Measurements from ENCODE around the gene MYOCD.

MYOCD gene

GRCh38 chr17:12709063-12709462 is 43.4 kb downstream of the MYOCD start:
- no peak for DNase-seq (ENCODE audit: low spot score)

DNA sequence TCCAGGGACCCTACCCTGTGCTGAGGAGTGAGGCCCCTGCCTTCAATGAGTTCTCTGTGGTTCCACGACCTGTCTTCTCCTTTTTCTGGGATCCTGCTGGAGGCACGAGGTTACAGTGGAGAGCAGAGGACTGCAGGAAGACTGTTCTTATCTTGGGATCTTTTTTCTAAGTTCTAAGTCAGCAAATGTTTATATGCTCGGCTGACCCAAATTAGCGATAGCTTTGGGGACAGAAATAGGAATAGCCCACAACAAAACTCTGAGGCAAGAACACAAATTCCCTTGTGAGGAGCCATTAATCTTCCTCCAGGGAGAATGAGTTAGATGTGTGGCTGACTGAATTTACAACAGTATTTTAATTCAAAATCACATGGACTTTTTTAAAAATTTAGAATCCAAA is 46.7 kb downstream of the MYOCD start:
- no peak for DNase-seq (ENCODE audit: low spot score)

- DNase-seq (ENCODE audit: low spot score), result no peak
These were observed 47.3 kb downstream of the MYOCD start for GRCh38 chr17:12712941-12713340.

- DNase-seq (ENCODE audit: low spot score), result no peak
These were observed 54.3 kb downstream of the MYOCD start for GRCh38 chr17:12719948-12720347.

DNA sequence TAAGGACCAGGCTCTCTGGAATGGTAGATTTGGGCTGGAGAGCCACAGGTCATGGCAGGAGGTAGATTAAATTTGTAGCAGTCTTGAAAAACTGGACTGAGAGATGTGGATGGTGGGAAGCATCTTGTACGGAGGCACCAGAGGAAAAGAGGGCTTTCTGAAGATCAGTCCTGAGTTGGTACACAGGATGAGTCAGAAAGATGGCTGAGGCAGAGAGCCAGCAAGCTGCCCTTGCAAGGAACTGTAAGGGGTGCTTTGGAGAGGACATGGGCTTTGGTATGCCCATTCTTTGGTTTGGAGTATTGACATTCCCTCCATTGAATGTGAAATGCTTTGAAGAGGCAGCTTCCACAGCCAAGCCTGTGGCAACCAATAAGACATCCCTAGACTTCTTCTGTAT is 55.9 kb downstream of the MYOCD start:
- DNase-seq (ENCODE audit: low spot score), result no peak

DNA sequence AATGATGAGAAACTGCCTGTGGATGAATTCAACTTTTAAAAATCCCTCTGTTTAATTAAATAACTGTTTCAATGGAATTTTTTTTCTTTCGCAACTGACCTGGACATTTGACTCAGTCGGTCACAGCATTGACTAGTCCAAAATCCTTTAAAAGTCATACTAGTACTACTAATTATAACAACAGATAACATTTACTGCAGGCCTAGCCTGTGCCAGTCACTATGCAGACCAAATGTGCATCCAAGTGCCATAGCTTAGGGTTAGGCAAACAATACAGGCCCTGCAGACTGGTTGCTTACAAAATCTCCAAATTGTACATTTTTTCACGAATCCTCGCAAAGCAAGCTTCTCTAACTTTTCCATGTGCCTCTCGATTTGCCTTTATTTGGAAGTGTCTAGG is 56.6 kb downstream of the MYOCD start:
- no peak for DNase-seq (ENCODE audit: low spot score)

- DNase-seq (ENCODE audit: low spot score), result no peak
These were observed 60.4 kb downstream of the MYOCD start for GRCh38 chr17:12726131-12726530.

DNA sequence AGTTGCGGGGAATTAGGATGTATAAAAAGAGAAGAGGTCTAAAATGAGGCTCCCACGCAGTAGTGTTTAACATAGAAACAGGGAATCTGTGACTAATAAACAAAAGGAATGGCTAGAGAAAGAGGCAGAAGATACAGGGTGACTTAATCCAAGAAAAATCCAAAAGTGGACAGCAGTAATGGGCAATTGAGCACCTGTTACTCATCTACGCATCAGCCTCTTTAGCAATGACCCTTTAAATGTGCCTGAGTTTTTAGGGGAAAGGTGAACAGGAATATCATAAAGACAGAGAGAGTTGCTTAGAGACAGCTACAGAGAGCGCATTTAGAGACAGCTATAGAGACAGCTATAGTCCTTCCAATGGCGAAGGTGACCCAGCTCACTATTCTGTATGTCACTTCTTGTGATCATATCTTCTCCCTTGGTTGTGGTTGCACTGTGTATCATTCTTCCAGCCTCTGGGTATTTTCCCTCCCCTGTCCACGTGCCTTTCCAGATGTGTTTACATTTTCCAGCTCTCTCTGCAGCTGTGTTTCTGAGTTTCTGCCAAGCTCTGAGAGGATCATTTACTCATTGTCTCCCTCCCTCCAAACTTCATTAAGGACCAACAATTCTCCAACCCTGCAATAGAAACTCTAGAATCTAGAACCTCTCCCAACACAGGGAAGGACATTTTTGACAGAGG is 61.5 kb downstream of the MYOCD start:
- DNase-seq (ENCODE audit: low spot score), result no peak

DNA sequence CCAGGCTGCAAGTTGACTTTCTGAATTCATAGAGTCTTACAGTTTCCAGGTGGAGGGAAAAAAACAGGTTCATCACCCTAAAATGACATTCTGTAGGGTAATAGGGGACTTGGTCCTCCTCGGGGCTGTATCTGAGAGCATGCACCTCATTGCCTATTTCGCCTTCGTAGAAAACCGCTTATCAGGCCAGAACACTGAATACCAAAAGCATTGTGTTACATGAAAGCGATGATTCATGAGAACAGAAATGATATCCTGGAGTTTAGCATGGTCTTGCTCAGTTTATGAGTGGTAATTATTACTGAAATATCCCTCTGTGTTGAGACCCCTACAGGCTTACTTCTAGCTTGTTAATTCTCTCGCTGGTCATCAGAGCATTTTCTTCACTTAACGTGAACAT is 62.2 kb downstream of the MYOCD start:
- no peak for DNase-seq (ENCODE audit: low spot score)

DNA sequence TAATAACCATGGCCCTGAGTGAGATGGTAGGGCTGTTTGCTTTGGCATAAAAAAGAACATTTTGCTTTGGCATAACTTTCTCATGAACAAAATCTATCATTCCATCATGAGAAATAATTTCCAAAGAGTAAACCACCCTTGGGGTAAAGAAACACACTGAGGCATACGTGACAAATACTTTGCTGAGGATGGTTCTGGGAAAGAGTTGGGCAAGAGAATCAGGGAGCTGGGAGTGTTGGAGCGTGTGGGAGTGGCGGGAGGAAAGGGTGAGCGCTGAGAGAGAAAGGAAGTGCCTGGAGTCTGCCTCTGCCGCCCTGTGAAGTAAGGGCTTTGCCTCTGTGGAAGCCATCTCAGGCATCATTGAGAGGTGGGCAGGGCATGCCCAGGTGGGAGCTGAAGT is 63.4 kb downstream of the MYOCD start:
- no peak for DNase-seq (ENCODE audit: low spot score)

DNA sequence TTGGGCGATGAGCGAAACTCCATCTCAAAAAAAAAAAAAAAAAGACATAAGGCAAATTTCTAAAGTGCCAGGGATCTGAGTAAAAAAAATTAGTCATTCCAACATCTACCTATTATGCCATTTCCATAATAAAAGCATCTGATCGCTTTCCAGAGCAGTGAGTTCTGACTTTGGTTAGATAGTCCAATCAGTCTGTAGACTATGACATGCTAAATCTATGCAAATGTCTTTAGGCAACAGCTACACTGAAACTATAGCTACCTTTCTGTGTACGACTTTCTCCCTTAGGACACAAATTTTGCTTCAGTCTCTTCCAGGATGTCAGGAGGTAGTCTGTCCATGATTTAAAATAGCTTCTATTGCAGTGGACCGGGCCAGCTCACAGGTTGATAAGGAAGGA is 64.7 kb downstream of the MYOCD start:
- no peak for DNase-seq (ENCODE audit: low spot score)

DNA sequence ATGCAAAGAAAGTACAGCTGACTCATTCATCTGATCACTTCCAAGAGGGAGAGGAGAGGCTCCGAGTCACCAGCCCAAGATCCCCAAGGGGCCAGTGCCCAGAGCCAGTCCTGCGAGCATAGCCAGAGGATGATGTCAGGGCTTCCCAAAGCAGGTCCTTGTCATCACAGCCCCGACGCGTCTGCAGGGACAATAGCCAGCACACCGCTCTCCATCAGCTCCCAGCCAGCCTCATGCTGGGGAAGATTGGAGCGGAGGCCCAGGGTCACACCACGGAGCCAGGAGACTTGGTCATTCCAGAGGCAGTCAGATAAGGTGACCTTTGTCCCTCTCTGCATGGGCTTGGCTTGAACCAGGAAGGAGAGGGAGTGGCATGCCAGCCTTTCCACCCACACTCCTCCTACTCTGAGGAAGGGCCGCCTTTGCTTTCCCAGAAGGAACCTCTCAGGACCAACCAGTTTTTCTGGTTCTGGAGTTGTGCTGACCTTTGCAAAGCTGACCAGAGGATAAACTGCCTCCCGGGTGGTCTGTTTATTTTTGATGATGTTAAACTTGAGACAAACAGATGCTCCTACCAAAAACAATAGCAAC is 65.3 kb downstream of the MYOCD start:
- DNase-seq (ENCODE audit: low spot score), result peak; percentile 67

- DNase-seq (ENCODE audit: low spot score), result no peak
These were observed 66.1 kb downstream of the MYOCD start for GRCh38 chr17:12731839-12732238.

- no peak for DNase-seq (ENCODE audit: low spot score)
These were observed 66.7 kb downstream of the MYOCD start for GRCh38 chr17:12732366-12732765.

GRCh38 chr17:12734926-12735325 is 69.2 kb downstream of the MYOCD start:
- no peak for DNase-seq (ENCODE audit: low spot score)

GRCh38 chr17:12735517-12735916 is 69.8 kb downstream of the MYOCD start:
- DNase-seq (ENCODE audit: low spot score), result no peak

DNA sequence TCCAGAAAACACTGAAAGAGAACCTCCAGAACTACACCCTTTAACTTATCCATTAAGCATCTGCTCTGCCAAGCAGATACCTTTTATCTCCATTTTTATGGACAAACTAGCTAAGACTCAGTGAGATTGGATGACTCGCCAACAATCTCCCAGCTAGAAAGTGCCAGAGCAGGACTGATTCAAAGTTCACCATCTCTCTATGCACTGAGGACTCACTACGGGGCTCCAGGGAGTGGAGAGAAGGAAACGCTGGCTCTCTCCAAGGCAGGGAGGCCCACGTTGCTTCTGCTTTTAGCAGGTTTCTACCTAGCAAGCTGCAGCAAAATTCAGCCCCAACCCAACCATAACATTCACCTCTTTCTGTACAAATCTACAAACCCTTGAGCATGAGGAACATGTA is 70.8 kb downstream of the MYOCD start:
- DNase-seq (ENCODE audit: low spot score), result no peak

- DNase-seq (ENCODE audit: low spot score), result no peak
These were observed 72.2 kb downstream of the MYOCD start for GRCh38 chr17:12737740-12738469.

DNA sequence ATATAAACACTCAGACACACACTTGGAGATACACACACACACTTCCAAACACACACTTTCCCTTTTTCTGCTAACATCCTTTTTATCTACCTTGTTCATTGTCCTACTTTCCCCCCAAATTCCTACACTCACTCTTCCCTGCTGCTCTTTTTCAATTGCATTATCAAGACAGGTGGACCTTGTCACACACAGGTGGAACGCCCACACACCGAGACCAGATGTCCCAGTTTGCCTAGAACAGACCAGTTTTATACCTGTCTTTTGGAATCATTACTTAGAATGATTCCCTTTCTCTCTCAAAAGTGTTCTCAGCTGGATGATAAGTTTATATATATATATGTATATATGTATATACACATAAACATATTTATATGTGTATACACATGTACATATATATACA is 72.9 kb downstream of the MYOCD start:
- DNase-seq (ENCODE audit: low spot score), result no peak

DNA sequence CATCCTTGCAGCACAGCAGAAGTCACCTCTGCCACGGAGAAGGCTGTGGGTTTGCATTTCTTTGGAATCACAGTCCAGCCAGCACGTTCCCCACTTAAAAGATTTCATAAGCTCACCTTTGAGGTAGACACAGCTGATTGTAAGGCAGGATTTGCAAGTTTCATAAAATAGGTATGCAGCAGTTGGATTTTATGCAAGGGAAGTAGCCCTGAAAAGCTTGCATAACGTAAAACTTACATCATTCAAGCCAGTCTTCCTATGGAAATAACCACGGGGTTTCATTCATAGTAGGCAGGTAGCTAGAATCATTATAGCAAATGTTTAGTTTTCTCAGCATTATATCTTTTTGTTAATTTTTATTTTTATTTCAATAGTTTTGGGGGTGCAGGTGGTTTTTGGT is 73.8 kb downstream of the MYOCD start:
- DNase-seq (ENCODE audit: low spot score), result no peak

DNA sequence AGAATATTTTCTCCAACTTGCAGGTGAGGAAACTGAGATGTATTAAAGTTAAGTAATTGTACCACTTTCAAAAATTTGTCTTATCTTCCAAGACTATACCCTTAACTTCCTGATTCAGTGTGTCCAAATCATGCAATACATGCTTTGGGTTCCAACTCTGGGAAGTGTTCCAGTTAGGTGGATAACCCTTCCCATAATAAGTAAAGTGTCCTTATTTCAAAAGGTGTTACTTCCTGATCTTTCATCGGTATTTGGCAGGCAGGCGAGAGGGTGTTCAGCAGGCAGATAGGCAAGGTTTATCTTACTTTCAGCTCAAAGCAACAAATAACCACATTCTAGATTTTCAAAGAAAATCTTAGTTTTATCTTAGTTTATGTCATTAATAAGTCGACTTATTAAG is 77.4 kb downstream of the MYOCD start:
- DNase-seq (ENCODE audit: low spot score), result no peak

DNA sequence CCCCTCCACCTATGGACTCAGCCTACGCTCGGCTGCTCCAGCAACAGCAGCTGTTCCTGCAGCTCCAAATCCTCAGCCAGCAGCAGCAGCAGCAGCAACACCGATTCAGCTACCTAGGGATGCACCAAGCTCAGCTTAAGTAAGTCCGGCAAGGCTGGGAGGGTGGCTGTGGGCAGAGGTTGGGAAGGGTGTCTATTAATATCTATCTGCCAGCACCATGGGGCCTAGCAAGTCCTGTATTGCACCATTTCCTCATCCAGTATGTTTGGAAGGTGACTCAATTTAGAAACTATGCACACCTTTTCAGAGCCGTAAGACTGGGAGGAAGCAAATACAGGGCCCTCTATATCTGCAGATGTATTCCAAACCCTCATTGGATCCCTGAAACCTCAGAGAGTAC is 78.6 kb downstream of the MYOCD start:
- no peak for DNase-seq (ENCODE audit: low spot score)

GRCh38 chr17:12744786-12745185 is 79.1 kb downstream of the MYOCD start:
- DNase-seq (ENCODE audit: low spot score), result no peak

GRCh38 chr17:12745486-12745885 is 79.8 kb downstream of the MYOCD start:
- no peak for DNase-seq (ENCODE audit: low spot score)
